MCF 10A (cell line): Measurements from ENCODE around the gene MACROD1. TPM values are rescaled to one million over a fixed set of nuclear protein-coding genes. Genes with fewer than 3 reads are reported as not detected.

Source experiments
- BruUV-seq: library from RNA; stranded (reverse); fragments of 400-500 nt; replicated peaks from 2 replicates; lab custom pipeline; 2021; lab: Mats Ljungman, UMichigan
- CTCF ChIA-PET: fragments of 300-600 bp; sonication (Branson Sonifier 250); formaldehyde crosslinking; extraction: SDS; loops from one replicate; lab custom pipeline; 2021; ENCODE audit warnings: antibody characterized with exemption, inconsistent platforms; lab: Yijun Ruan, JAX
- POLR2A ChIA-PET: fragments of 300-600, 350-650 bp; sonication (Branson Sonifier 250); formaldehyde crosslinking; extraction: SDS; loops from one replicate; lab custom pipeline; 2020; ENCODE audit warnings: antibody characterized with exemption, inconsistent platforms; lab: Yijun Ruan, JAX
- DNase-seq: peaks from one replicate; pipeline ENCODE4 v3.0.0-alpha.2; 2018; ENCODE audit not compliant: unreplicated experiment
- H3K27ac Mint-ChIP-seq: one replicate; pipeline ENCODE4 v1.8.0; 2022; ENCODE audit warnings: mild to moderate bottlenecking, low read depth, mixed read lengths; ENCODE audit not compliant: unreplicated experiment
- H3K27me3 Mint-ChIP-seq: one replicate; pipeline ENCODE4 v1.8.0; 2022; ENCODE audit warnings: mixed read lengths; ENCODE audit not compliant: insufficient read depth, unreplicated experiment
- H3K36me3 Mint-ChIP-seq: one replicate; pipeline ENCODE4 v1.8.0; 2022; ENCODE audit warnings: mild to moderate bottlenecking, moderate library complexity, mixed read lengths; ENCODE audit not compliant: insufficient read depth, unreplicated experiment
- H3K4me1 Mint-ChIP-seq: one replicate; pipeline ENCODE4 v1.8.0; 2022; ENCODE audit warnings: mixed read lengths; ENCODE audit not compliant: insufficient read depth, unreplicated experiment
- H3K4me3 Mint-ChIP-seq: one replicate; pipeline ENCODE4 v1.8.0; 2022; ENCODE audit warnings: mild to moderate bottlenecking, moderate library complexity, mixed read lengths; ENCODE audit not compliant: unreplicated experiment
- H3K9me3 Mint-ChIP-seq: one replicate; pipeline ENCODE4 v1.8.0; 2022; ENCODE audit warnings: mixed read lengths; ENCODE audit not compliant: unreplicated experiment
- intact Hi-C: fragments of 100-400 bp; cut with micrococcal nuclease; formaldehyde crosslinking; loops from 2 replicates; pipeline ENCODE4 v1.14.1; 2022
- total RNA-seq: library from RNA; stranded (reverse); gene quantifications from 2 replicates; pipeline ENCODE4 v1.2.3, GENCODE V29; 2022
- TF ChIP-seq, protein P1 (sequence below): fragments of 200-600 bp; IDR thresholded peaks from one replicate; pipeline ENCODE4 v1.8.0; 2022; ENCODE audit warnings: antibody characterized with exemption, mild to moderate bottlenecking; ENCODE audit not compliant: unreplicated experiment

MACROD1 gene
- total RNA-seq, 1 experiment from 2014 or later, result 15.1 TPM

DNA sequence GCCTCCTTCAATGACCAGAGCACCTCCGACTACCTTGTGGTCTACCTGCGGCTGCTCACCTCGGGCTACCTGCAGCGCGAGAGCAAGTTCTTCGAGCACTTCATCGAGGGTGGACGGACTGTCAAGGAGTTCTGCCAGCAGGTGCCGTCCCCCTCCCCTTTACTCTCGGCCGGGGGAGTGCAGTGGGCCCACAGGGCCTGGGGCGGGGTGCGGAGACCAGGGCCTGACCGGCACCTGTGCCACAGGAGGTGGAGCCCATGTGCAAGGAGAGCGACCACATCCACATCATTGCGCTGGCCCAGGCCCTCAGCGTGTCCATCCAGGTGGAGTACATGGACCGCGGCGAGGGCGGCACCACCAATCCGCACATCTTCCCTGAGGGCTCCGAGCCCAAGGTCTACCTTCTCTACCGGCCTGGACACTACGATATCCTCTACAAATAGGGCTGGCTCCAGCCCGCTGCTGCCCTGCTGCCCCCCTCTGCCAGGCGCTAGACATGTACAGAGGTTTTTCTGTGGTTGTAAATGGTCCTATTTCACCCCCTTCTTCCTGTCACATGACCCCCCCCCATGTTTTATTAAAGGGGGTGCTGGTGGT lies 168.7 kb downstream of the MACROD1 start:
- Mint-ChIP-seq H3K9me3 (no peaks in the 10 kb centered on the region), H3K27me3 (no peaks in the 10 kb centered on the region), H3K36me3 (peaks cover 52% of the 10 kb centered on the region), H3K4me3 (no peak overlapping the region), H3K27ac (peak overlapping the region; percentile 59), H3K4me1 (peaks cover 11% of the 10 kb centered on the region)
- TF ChIP-seq, protein P1, sequence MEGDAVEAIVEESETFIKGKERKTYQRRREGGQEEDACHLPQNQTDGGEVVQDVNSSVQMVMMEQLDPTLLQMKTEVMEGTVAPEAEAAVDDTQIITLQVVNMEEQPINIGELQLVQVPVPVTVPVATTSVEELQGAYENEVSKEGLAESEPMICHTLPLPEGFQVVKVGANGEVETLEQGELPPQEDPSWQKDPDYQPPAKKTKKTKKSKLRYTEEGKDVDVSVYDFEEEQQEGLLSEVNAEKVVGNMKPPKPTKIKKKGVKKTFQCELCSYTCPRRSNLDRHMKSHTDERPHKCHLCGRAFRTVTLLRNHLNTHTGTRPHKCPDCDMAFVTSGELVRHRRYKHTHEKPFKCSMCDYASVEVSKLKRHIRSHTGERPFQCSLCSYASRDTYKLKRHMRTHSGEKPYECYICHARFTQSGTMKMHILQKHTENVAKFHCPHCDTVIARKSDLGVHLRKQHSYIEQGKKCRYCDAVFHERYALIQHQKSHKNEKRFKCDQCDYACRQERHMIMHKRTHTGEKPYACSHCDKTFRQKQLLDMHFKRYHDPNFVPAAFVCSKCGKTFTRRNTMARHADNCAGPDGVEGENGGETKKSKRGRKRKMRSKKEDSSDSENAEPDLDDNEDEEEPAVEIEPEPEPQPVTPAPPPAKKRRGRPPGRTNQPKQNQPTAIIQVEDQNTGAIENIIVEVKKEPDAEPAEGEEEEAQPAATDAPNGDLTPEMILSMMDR, result no peak
- intact Hi-C loops, result no loop called here
- TSS peak; percentile 72 for BruUV-seq
- DNase-seq, result no peak
- CTCF ChIA-PET, result no interaction called here
- POLR2A ChIA-PET, result interaction anchor here (1.0 kb wide), 1 partner anchor 8 kb away, joined by 3 read pairs; no protein-coding TSS in a partner anchor

GRCh38 chr11:63996512-63996911 lies 169.4 kb downstream of the MACROD1 start:
- H3K27me3 Mint-ChIP-seq, result no peaks in the 10 kb centered on the region
- BruUV-seq, result no TSS peak
- H3K4me3 Mint-ChIP-seq, result no peak overlapping the region
- ChIA-PET CTCF (interaction anchor here (0.6 to 0.7 kb wide), 2 partner anchors 30 to 96 kb away, joined by 3 to 4 read pairs; no protein-coding TSS in a partner anchor), POLR2A (interaction anchor here (0.7 kb wide), 1 partner anchor 30 kb away, joined by 4 read pairs; no protein-coding TSS in a partner anchor)
- intact Hi-C loops, result no loop called here
- no peaks in the 10 kb centered on the region for H3K9me3 Mint-ChIP-seq
- H3K36me3 Mint-ChIP-seq, result peaks cover 57% of the 10 kb centered on the region
- DNase-seq, result no peak
- no peak overlapping the region for H3K27ac Mint-ChIP-seq
- peaks cover 16% of the 10 kb centered on the region for H3K4me1 Mint-ChIP-seq
- TF ChIP-seq, protein P1, result no peak

- Mint-ChIP-seq H3K9me3 (no peaks in the 10 kb centered on the region), H3K27me3 (no peaks in the 10 kb centered on the region), H3K27ac (no peak overlapping the region), H3K4me1 (peaks cover 18% of the 10 kb centered on the region), H3K4me3 (no peak overlapping the region), H3K36me3 (peaks cover 83% of the 10 kb centered on the region)
- CTCF ChIA-PET, result no interaction called here
- POLR2A ChIA-PET, result no interaction called here
- TF ChIP-seq, protein P1, result no peak
- intact Hi-C loops, result no loop called here
- BruUV-seq, result no TSS peak
- no peak for DNase-seq
These were observed 171.9 kb downstream of the MACROD1 start for GRCh38 chr11:63993993-63994392.

DNA sequence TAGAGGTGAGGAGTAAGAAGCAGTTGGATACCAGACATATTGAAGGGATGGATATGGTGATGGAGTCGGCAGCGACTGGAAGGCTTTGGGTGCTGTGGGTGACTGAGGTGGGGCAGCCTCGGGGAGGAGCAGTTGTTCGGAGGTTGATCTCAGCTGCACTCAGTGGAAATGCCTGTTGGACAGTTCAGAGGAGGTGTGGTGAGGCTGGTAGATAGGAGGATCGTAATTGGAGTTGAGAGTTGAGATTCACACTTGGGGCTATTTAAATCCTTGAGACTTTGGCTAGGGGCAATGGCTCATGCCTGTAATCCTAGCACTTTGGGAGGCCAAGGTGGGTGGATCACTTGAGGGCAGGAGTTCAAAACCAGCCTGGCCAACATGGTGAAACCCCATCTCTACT lies 172.8 kb downstream of the MACROD1 start:
- ChIA-PET POLR2A (no interaction called here), CTCF (no interaction called here)
- DNase-seq, result no peak
- no peaks in the 10 kb centered on the region for H3K9me3 Mint-ChIP-seq
- H3K36me3 Mint-ChIP-seq, result peaks cover 85% of the 10 kb centered on the region
- BruUV-seq, result no TSS peak
- no peak overlapping the region for H3K4me3 Mint-ChIP-seq
- H3K27ac Mint-ChIP-seq, result no peak overlapping the region
- H3K4me1 Mint-ChIP-seq, result peaks cover 18% of the 10 kb centered on the region
- TF ChIP-seq, protein P1, result no peak
- no peaks in the 10 kb centered on the region for H3K27me3 Mint-ChIP-seq
- intact Hi-C loops, result no loop called here
